ENCODE data around the gene KCNMB1. TPM values are rescaled to one million over a fixed set of nuclear protein-coding genes. Genes with fewer than 3 reads are reported as not detected.

KCNMB1 gene
- total RNA-seq, 4 donors from 2014 or later, result 0.07 to 0.09 TPM; not detected in 2

GRCh38 chr5:170386743-170387395 is 2.3 kb downstream of the KCNMB1 start:
- Histone ChIP-seq H3K9me3 (no peaks in the 10 kb centered on the region), H3K4me1 (no peaks in the 10 kb centered on the region), H3K4me3 (no peak overlapping the region), H3K27me3 (peaks cover 0 to 8% (median 4%) of the 10 kb centered on the region in 3 donors), H3K27ac (no peak overlapping the region), H3K36me3 (no peaks in the 10 kb centered on the region)
- ATAC-seq (no peak), DNase-seq (no peak)
- in situ Hi-C loops (cut with MboI; ENCODE audit: low sequenced_read_pairs in 4 of 4), result no loop called here
- TF ChIP-seq, protein P1, sequence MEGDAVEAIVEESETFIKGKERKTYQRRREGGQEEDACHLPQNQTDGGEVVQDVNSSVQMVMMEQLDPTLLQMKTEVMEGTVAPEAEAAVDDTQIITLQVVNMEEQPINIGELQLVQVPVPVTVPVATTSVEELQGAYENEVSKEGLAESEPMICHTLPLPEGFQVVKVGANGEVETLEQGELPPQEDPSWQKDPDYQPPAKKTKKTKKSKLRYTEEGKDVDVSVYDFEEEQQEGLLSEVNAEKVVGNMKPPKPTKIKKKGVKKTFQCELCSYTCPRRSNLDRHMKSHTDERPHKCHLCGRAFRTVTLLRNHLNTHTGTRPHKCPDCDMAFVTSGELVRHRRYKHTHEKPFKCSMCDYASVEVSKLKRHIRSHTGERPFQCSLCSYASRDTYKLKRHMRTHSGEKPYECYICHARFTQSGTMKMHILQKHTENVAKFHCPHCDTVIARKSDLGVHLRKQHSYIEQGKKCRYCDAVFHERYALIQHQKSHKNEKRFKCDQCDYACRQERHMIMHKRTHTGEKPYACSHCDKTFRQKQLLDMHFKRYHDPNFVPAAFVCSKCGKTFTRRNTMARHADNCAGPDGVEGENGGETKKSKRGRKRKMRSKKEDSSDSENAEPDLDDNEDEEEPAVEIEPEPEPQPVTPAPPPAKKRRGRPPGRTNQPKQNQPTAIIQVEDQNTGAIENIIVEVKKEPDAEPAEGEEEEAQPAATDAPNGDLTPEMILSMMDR (IDR thresholded peaks at IDR 0.05 in 4 of 5, conservative IDR thresholded peaks at IDR 0.05 in 1 of 5), result no peak
- TF ChIP-seq POLR2A (IDR thresholded peaks at IDR 0.05), result no peak
- intact Hi-C loops (cut with DNase I; ENCODE audit: low total_unique reads), result no loop called here

DNA sequence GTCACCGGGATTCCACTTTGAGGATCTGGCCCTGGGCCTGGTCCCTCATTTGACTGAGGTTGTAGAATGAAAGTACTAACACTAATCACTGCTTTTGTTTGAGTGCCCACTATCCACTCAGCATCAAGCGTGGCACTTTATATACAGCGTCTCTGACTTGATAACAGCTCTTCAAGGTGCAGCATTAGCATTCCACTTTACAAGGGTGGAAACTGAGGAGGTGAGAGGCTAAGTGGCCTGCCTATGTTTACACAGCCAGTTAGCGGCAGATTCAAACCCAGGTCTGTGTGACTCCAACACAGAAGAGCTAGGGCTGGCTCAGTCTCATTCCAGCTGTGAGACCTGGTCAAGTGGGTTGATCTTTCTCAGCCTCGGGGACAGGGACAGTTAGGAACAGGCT is 5.9 kb downstream of the KCNMB1 start:
- Histone ChIP-seq H3K27ac (no peak overlapping the region), H3K36me3 (no peaks in the 10 kb centered on the region), H3K4me3 (no peak overlapping the region), H3K9me3 (no peaks in the 10 kb centered on the region), H3K4me1 (no peaks in the 10 kb centered on the region), H3K27me3 (peaks cover 0 to 2% (median 0%) of the 10 kb centered on the region in 3 donors)
- no peak for TF ChIP-seq POLR2A (IDR thresholded peaks at IDR 0.05)
- TF ChIP-seq, protein P1 (IDR thresholded peaks at IDR 0.05 in 4 of 5, conservative IDR thresholded peaks at IDR 0.05 in 1 of 5), result no peak
- in situ Hi-C loops (cut with MboI; ENCODE audit: low sequenced_read_pairs in 4 of 4) (no loop called here), intact Hi-C loops (cut with DNase I; ENCODE audit: low total_unique reads) (no loop called here)
- ATAC-seq (no peak), DNase-seq (no peak)

DNA sequence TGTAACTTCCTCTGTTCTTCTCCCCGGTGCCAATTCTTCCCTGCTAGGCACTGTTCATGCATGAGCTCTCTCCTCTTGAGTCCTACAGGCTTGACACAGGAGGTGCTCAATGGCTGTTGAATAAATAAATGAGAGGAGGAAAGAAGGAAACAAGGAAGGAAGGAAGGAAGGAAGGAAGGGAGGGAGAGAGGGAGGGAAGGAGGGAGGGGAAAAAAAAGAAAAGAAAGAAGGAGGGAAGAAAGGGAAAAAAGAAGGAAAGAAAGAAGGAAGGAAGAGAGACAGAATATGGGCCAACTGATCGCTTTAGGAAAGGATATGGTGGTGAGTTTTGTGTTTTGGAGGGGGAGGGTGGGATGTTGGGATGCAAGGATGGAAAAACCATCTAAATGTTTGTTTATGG is 6.4 kb downstream of the KCNMB1 start:
- no peak overlapping the region for H3K27ac ChIP-seq
- H3K36me3 ChIP-seq, result no peaks in the 10 kb centered on the region
- no peaks in the 10 kb centered on the region for H3K9me3 ChIP-seq
- in situ Hi-C loops (cut with MboI; ENCODE audit: low sequenced_read_pairs in 4 of 4) (no loop called here), intact Hi-C loops (cut with DNase I; ENCODE audit: low total_unique reads) (no loop called here)
- no peak overlapping the region for H3K4me3 ChIP-seq
- no peaks in the 10 kb centered on the region for H3K27me3 ChIP-seq
- ATAC-seq (no peak), DNase-seq (no peak)
- TF ChIP-seq, protein P1 (IDR thresholded peaks at IDR 0.05 in 4 of 5, conservative IDR thresholded peaks at IDR 0.05 in 1 of 5), result no peak
- no peak for TF ChIP-seq POLR2A (IDR thresholded peaks at IDR 0.05)
- H3K4me1 ChIP-seq, result no peaks in the 10 kb centered on the region

DNA sequence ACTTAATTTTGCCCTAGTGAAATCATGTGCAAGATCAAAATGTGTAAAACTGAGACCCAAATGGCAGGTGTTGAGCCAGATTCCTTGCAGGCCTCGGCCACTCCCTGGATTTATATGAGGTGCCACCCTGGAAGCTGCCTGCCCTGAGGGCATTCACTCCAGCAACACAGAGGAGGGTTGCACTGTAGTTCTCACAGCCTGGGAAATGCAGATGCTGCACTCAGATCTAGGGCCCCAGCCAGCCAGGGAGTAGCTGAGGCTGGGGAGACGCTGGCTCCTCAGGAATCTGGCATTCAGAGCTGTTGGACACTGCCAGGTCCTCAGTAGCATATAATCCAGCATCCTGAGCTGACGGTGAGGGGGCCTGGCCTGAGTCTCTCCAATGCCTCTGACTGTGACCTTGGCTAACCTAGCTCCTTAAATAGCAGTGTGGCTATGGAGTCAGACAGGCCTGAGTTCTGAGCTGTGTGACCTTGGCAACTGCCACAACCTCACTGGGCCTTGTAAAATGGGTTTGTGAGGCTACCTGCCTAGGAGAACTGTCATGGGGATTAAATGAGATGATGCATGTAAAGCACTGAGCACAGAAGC is 8.7 kb downstream of the KCNMB1 start:
- no peak overlapping the region for H3K27ac ChIP-seq

More for the DNA sequence above, 8.7 kb downstream of the KCNMB1 start:
- ATAC-seq (no peak), DNase-seq (no peak)
- Histone ChIP-seq H3K4me1 (no peaks in the 10 kb centered on the region), H3K27me3 (no peaks in the 10 kb centered on the region), H3K36me3 (no peaks in the 10 kb centered on the region), H3K4me3 (no peak overlapping the region), H3K9me3 (no peaks in the 10 kb centered on the region)
- intact Hi-C loops (cut with DNase I; ENCODE audit: low total_unique reads) (no loop called here), in situ Hi-C loops (cut with MboI; ENCODE audit: low sequenced_read_pairs in 4 of 4) (no loop called here)
- TF ChIP-seq, protein P1 (IDR thresholded peaks at IDR 0.05 in 4 of 5, conservative IDR thresholded peaks at IDR 0.05 in 1 of 5), result no peak
- TF ChIP-seq POLR2A (IDR thresholded peaks at IDR 0.05), result no peak
